Panc1 (cell line): ENCODE results near the gene AGPAT3. TPM values are rescaled to one million over a fixed set of nuclear protein-coding genes. Genes with fewer than 3 reads are reported as not detected.

ENCODE experiments used
- ATAC-seq: fragments of 200-7000 bp; cut with Tn5 transposase; 2 replicates; pipeline ENCODE4 v1.9.1; 2020; ENCODE audit warnings: mild to moderate bottlenecking, moderate library complexity
- BruUV-seq: library from RNA; stranded (reverse); fragments of 400-500 nt; replicated peaks from 2 replicates; lab custom pipeline; 2021; lab: Mats Ljungman, UMichigan
- CTCF ChIA-PET: fragments of 300-600 bp; sonication (Branson Sonifier 250); formaldehyde crosslinking; loops from one replicate; lab custom pipeline; 2022; ENCODE audit warnings: antibody characterized with exemption; lab: Charles Lee
- POLR2A ChIA-PET: fragments of 300-600 bp; sonication (Branson Sonifier 250); formaldehyde crosslinking; loops from one replicate; lab custom pipeline; 2022; ENCODE audit warnings: antibody characterized with exemption; lab: Charles Lee
- DNase-seq: peaks from one replicate; pipeline ENCODE4 v3.0.0-alpha.2; 2010; ENCODE audit warnings: low read depth, low spot score
- H3K27ac ChIP-seq: 2 replicates; pipeline ENCODE4 v1.5.1; 2011; ENCODE audit warnings: mild to moderate bottlenecking, low read length, inconsistent platforms
- H3K27me3 ChIP-seq: fragments of 200-500 bp; sonication (Bioruptor generic); 2 replicates; pipeline ENCODE4 v1.6.0; 2014; ENCODE audit warnings: low read length, inconsistent platforms; ENCODE audit not compliant: control insufficient read depth, insufficient read depth
- H3K36me3 ChIP-seq: fragments of 200-500 bp; sonication (Bioruptor generic); 2 replicates; pipeline ENCODE4 v1.5.1; 2014; ENCODE audit warnings: inconsistent platforms, mild to moderate bottlenecking, low read length, moderate library complexity; ENCODE audit not compliant: control insufficient read depth, insufficient read depth
- H3K4me1 ChIP-seq: 2 replicates; pipeline ENCODE4 v1.5.1; 2011; ENCODE audit warnings: inconsistent platforms, mild to moderate bottlenecking, low read length, moderate library complexity; ENCODE audit not compliant: control insufficient read depth, insufficient read depth
- H3K4me3 ChIP-seq, 2 experiments: 2 replicates each; pipeline ENCODE4 v1.5.1; 2011 to 2012; ENCODE audit warnings: low read depth in 2 of 2, low read length in 2 of 2, mild to moderate bottlenecking in 2 of 2, inconsistent platforms in 1 of 2, moderate library complexity in 1 of 2
- H3K9me3 ChIP-seq: fragments of 200-500 bp; sonication (Bioruptor generic); 2 replicates; pipeline ENCODE4 v1.5.1; 2014; ENCODE audit warnings: low read depth, mild to moderate bottlenecking, inconsistent platforms, low read length, moderate library complexity; ENCODE audit not compliant: control insufficient read depth, insufficient read depth
- CTCF ChIP-seq: fragments of 450-650 bp; IDR thresholded peaks from 2 replicates; pipeline ENCODE4 v1.5.1; 2017; ENCODE audit warnings: mild to moderate bottlenecking
- POLR2AphosphoS5 ChIP-seq: IDR thresholded peaks from 2 replicates; pipeline ENCODE4 v1.6.1; 2012; ENCODE audit warnings: mild to moderate bottlenecking, low read depth, low read length, moderate library complexity
- REST ChIP-seq, 2 experiments: IDR thresholded peaks; 2 replicates each; pipeline ENCODE4 v1.6.1; 2011 to 2012; ENCODE audit warnings: low read depth in 2 of 2, control low read depth in 1 of 2, low read length in 1 of 2, mild to moderate bottlenecking in 1 of 2, moderate library complexity in 1 of 2; ENCODE audit not compliant: insufficient read depth in 1 of 2
- SIN3A ChIP-seq: IDR thresholded peaks from 2 replicates; pipeline ENCODE4 v1.6.1; 2012; ENCODE audit warnings: low read depth, mild to moderate bottlenecking, low read length, moderate library complexity, borderline replicate concordance; ENCODE audit not compliant: insufficient read depth
- TCF7L2 ChIP-seq: IDR thresholded peaks from 2 replicates; pipeline ENCODE4 v1.6.1; 2011; ENCODE audit warnings: mild to moderate bottlenecking, low read depth, low read length, inconsistent platforms
- in situ Hi-C: cut with HindIII; loops from 2 replicates; pipeline ENCODE4 v1.10.0; 2016; ENCODE audit warnings: low sequenced_read_pairs, low pct_unique_long_range_greater_than_20kb
- intact Hi-C: fragments of 100-400 bp; cut with micrococcal nuclease; formaldehyde crosslinking; loops from one replicate; pipeline ENCODE4 v1.10.0; 2022; ENCODE audit not compliant: unreplicated experiment
- total RNA-seq: library from RNA; stranded (reverse); gene quantifications from one replicate; pipeline ENCODE4 v1.2.1, GENCODE V29; 2021; ENCODE audit not compliant: unreplicated experiment

Gene AGPAT3
- total RNA-seq, 1 experiment from 2014 or later, result 40.1 TPM

GRCh38 chr21:43854773-43855633 is 10.0 kb upstream of the AGPAT3 start:
- Histone ChIP-seq H3K4me1 (no peaks in the 10 kb centered on the region), H3K27me3 (no peaks in the 10 kb centered on the region), H3K4me3 (no peak overlapping the region), H3K36me3 (no peaks in the 10 kb centered on the region), H3K27ac (no peak overlapping the region), H3K9me3 (no peaks in the 10 kb centered on the region)
- ChIA-PET CTCF (no interaction called here), POLR2A (no interaction called here)
- DNase-seq, result no peak
- TF ChIP-seq REST (IDR thresholded peaks at IDR 0.05; ENCODE audit: insufficient read depth in 1 of 2, low read depth in 2 of 2, low read length in 1 of 2) (no peak), TCF7L2 (no peak), SIN3A (no peak), POLR2AphosphoS5 (no peak), CTCF (no peak)
- in situ Hi-C loops (no loop called here), intact Hi-C loops (no loop called here)
- BruUV-seq, result no TSS peak
- no peak for ATAC-seq

GRCh38 chr21:43855955-43856354 is 9.1 kb upstream of the AGPAT3 start:
- H3K36me3 ChIP-seq, result no peaks in the 10 kb centered on the region
- H3K9me3 ChIP-seq, result no peaks in the 10 kb centered on the region
- ATAC-seq (no peak), DNase-seq (no peak)
- in situ Hi-C loops, result no loop called here
- intact Hi-C loops, result no loop called here
- H3K27me3 ChIP-seq, result no peaks in the 10 kb centered on the region
- no TSS peak for BruUV-seq
- no peak overlapping the region for H3K4me3 ChIP-seq
- no peaks in the 10 kb centered on the region; the same call in 1 of the 2 replicates for H3K4me1 ChIP-seq
- CTCF ChIA-PET, result no interaction called here
- POLR2A ChIA-PET, result no interaction called here
- H3K27ac ChIP-seq, result no peak overlapping the region
- TF ChIP-seq POLR2AphosphoS5 (no peak), REST (IDR thresholded peaks at IDR 0.05; ENCODE audit: insufficient read depth in 1 of 2, low read depth in 2 of 2, low read length in 1 of 2) (no peak), TCF7L2 (no peak), SIN3A (no peak), CTCF (no peak)
